Stimulated activated CD4-positive, alpha-beta T cell treated with anti-CD3 and anti-CD28 coated beads, Interleukin-15, amount 100 ng/mL, for 1 hour (primary cell): ENCODE results near the gene SH2D1B.

Source experiments
- DNase-seq, 2 donors: peaks; one replicate each; pipeline ENCODE4 v3.0.0-alpha.2; 2020; ENCODE audit warnings: low read depth in 1 of 2, low spot score in 1 of 2

SH2D1B gene

DNA sequence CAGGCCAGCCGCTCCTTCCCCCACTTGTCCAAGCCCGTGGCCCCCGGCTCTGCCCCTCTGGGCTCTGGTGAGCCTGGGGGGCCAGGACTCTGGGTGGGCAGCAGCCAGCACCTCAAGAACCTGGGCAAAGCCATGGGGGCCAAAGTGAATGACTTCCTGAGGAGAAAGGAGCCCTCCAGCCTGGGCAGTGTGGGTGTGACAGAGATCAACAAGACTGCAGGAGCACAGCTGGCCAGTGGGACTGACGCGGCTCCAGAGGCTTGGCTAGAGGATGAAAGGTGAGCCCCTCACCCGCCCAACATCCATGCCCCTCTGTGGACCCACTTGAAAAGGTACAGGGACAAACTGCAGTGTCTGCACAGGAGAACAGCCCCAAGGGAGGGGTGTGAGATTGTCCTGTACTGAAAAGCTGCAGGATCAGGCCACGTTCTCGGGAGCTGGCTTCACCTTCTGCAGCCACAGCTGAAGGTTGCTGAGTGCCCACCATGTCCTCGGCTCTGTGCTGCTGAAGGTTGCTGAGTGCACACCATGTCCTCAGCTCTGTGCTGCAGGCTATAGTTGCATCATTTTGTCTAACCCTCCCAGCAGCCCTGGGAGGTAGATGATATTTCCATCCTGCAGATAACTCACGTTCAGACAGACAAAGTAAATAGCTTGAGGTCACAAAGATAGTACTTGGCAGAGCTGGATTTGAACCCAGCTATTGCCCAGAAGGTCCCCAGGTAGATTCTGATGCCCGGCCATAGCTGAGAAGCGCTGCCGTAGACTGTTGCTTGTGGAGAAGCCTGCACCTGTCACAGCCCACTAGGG lies 29.8 kb downstream of the SH2D1B start:
- DNase-seq: no peak

DNA sequence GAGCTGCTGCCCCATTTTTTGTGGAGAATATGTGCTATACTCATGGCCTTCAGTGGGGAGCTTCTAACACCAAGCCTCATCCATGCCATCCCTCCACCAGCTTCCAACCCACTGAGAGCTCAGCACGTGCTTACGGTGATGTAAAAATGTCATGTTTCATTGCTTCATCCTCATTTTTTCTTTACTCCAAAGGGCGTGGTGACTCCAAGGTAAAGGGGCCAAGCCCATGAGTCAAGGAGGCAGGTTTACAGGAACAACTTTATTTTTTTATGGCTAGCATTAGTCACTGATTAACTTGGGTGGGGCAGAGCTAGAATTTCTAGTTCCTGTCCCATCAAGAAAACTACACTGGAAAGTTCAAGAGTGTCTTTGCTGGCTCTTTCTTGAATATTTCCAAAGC lies 30.6 kb downstream of the SH2D1B start, which contains the start of gene C1orf226:
TSS of gene C1orf226 (plus strand) at position 346 of the 400 bp plus-strand sequence. CDS start 174 bp downstream, outside the sequence.
- no peak for DNase-seq

- no peak for DNase-seq
Measured at GRCh38 chr1:162380061-162380846, 31.7 kb downstream of the SH2D1B start.

GRCh38 chr1:162376691-162377090 lies 35.2 kb downstream of the SH2D1B start, which contains the start of gene SPATA46:
TSS of gene SPATA46 (minus strand) at chr1:162376854. CDS start at chr1:162376790, 64 bp downstream.
- DNase-seq: no peak

DNA sequence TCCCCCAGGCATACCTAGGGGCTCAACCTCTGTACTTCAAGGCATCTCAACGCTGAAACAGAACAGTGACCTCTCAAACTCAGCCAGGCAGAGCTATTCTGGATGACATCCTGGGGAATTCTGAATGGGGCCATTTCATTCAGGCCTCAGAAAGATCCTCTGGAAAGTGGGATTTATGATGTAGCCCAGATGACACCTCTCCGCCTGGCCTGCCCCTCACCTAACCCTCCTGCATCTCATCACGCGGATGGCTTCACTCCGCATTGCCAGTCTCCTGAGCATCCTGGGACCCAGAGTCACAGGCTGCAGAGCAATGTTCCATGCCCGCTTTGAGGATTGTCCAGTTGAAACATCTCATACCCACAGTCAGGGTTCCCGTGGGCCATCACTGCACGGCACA lies 36.5 kb downstream of the SH2D1B start:
- no peak for DNase-seq

GRCh38 chr1:162374406-162374805 lies 37.5 kb downstream of the SH2D1B start:
- DNase-seq: no peak

- no peak for DNase-seq
Measured at GRCh38 chr1:162373541-162374260, 38.2 kb downstream of the SH2D1B start.

GRCh38 chr1:162373072-162373427 lies 38.9 kb downstream of the SH2D1B start:
- DNase-seq: no peak

DNA sequence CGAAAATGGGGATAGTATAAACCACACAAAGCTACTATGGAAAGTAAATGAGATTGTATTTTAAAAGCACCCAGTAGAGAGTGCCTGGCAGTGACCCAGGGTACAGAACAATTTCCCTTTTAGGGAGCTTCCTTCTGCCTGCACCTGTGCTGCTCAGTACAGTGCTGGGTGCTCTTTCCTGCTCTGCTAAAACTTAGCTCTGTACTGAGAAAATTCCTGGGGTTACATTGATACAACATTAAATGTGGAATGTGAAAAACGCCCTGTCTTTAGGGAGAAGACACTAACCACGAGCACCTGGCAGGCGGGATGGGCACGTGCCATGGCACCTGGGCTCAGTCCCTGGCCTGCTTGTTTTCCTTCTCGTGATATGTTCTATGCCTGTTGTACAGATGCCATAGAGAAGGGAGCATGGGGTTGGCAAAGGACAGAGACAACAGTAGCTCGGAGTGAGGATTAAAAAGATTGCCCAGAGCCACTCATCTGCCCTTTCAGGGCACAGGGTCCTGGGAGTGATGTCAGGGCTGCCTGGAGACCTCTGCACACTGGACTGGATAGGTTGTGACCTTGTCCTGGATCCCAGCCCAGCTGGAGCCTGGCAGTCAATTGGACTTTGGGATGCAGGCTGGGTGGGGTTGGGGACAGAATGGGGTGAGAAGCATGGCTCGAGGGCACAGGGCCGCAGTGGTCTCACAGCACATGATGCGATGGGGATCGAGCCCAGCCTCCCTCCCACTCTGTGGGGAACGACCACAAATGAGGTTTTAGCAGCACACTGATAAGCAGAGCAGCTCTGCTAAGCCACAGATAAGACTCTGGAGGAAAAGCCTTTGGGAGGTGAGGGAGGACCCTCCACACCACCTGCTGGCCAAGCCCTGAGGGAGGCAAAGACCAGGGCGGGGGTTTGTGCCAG lies 39.5 kb downstream of the SH2D1B start:
- no peak for DNase-seq

- no peak for DNase-seq
Measured at GRCh38 chr1:162371611-162372010, 40.3 kb downstream of the SH2D1B start.

DNA sequence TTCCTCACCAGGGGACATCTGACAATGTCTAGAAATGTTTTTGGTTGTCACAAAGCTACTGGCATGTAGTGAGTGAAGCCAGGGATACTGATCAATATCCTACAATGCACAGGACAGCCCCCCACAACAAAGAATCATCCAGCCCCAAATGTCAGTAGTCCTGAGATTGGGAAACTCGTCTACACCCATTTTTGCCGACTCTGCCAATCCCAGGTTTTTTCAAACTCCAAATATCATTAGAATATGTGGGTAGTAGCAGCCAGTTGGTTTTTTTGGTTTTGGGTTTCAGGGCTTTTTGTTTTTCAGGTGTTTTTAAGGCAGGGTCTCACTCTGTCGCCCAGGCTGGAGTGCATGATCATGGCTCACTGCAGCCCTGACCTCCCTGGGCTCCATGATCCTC lies 41.2 kb downstream of the SH2D1B start:
- DNase-seq: no peak

- DNase-seq: no peak
Measured at GRCh38 chr1:162370161-162370560, 41.8 kb downstream of the SH2D1B start.

DNA sequence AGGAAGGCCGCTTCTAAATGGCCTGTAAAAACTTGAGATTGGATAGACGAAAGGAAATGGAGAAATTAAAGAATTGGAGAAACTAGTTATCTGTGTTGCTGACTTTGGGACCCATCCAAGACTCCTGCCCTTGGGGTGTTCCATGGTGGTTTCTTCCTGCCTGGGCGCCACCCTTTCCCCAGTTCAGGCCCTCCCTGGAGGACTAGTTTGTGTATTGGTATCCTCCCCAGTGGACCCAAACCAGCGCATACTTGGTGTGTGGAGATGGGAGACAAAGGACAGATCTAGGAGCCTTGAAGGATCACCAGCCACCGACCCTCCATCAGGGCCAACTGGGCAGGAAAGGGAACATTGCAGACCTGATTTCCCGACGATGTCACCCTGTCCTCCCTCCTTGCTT lies 42.4 kb downstream of the SH2D1B start:
- DNase-seq: no peak

DNA sequence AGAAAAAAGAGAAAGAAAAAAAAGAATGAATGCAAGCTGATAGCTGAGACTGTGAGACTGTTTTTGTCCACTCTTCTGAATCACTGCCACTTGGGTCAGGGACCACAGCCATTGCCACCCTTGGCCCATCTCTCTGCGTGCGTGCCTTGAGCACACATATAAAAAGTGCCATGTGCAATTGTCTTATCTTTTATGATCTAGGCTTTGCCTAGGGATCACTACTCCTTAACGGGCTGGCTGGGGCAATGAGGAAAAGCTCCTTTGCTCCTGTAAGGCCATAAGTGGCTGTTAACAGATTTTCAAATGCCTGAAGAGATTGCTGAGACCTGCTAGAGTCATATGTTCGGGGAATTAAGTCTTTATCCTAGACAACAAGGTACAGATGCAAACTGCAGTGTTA lies 43.5 kb downstream of the SH2D1B start:
- no peak for DNase-seq

GRCh38 chr1:162367772-162368171 lies 44.2 kb downstream of the SH2D1B start:
- DNase-seq: no peak

GRCh38 chr1:162367073-162367472 lies 44.9 kb downstream of the SH2D1B start:
- DNase-seq: no peak

DNA sequence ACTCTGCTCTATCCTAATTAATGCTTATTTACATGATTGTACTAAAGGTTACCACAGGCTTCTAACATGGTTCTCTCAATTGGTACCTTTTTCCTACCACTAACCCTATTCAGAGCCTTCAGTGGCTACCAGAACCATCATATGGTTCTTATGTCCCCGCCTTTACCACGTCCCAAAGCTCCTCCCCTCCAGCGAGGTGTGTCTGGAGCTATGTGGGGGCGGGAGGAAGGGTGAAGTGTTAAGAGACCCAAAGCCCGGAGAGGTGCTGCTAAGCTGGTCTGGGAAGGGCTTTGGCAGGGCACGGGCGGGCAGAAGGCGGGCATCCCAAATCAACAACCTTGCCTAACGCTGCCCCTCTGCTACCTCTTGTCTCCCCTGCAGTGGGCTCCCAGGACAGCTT lies 45.3 kb downstream of the SH2D1B start:
- no peak for DNase-seq

- DNase-seq: no peak
Measured at GRCh38 chr1:162366149-162366548, 45.8 kb downstream of the SH2D1B start.

- DNase-seq: no peak
Measured at GRCh38 chr1:162365284-162366020, 46.5 kb downstream of the SH2D1B start.

DNA sequence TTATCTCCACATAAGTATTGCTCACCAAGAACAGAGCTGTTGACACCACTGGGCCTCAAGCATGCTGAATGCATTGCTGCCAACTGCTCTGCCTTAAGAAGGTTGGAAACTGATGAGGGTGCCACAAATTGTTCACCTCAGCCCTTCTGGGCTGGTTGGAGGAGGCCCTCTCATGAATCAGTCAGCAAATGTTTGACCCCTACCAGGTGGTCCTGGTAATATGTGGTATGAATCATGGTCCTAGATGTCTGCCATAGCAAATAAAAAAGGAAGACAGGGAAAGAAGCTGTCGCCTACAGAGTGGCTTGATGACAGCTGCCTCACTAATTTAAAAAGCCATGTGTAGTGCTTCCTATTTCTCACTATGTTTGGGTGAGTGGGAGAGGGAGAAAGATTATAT lies 47.4 kb downstream of the SH2D1B start:
- no peak for DNase-seq
